GM19438 (cell line): ENCODE results near the gene NRG3.
"Not testable (repeated sequence)": the region's sequence is repeated elsewhere in the genome, so short reads cannot be mapped to it uniquely, and the experiment has no call there.

Experiments
- ATAC-seq: cut with Tn5 transposase; IDR thresholded peaks from one replicate; pipeline ENCODE4 v1.9.1; 2021; ENCODE audit warnings: low read depth; ENCODE audit not compliant: unreplicated experiment

NRG3 gene

GRCh38 chr10:82266438-82266837 lies 391.4 kb downstream of the NRG3 start:
- ATAC-seq: no peak

- ATAC-seq: no peak
Measured at GRCh38 chr10:82267014-82267413, 392.0 kb downstream of the NRG3 start.

DNA sequence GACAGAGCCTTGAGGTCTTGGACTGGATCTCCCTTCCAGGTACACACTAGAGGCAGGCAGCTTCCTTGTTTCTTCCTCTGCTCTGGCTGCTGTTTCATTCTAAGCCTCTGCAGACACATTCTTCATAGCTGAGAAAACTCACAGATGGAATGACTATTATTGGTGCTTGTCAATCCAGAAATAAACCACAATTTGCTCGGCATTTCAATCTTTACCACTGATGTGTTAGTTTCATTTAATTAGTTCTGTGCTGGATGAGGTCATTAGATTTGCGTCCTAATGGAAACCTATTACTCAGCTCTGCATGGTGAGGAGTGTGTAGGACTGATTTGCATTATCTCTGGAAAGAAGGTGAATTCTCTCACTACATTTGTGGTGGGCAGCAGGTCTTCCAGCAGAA lies 392.5 kb downstream of the NRG3 start:
- ATAC-seq: no peak

DNA sequence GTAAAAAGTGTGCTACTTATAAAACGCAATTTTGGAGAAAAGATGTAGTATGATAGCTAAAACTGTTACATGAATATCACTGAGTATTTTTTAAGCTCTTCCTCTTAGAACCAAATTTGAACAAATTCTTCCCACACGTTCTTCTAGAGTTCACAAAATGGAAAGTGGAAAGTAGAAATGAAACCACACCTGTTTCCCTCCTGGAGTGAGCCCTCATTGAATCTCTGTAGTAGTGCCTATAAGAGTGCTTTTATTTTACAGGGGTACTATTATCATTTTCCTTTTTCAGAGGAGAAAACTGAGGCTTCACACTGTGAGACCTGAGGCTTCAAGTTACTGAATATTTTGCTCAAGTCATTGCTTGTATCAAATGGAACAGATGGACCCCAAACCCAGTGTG lies 393.0 kb downstream of the NRG3 start:
- ATAC-seq: no peak

- no peak for ATAC-seq
Measured at GRCh38 chr10:82277591-82277990, 402.6 kb downstream of the NRG3 start.

GRCh38 chr10:82278401-82279182 lies 403.6 kb downstream of the NRG3 start:
- no peak for ATAC-seq

- no peak for ATAC-seq
Measured at GRCh38 chr10:82282782-82283456, 407.9 kb downstream of the NRG3 start.

- no peak for ATAC-seq
Measured at GRCh38 chr10:82284180-82284579, 409.2 kb downstream of the NRG3 start.

- no peak for ATAC-seq
Measured at GRCh38 chr10:82288461-82288881, 413.5 kb downstream of the NRG3 start.

DNA sequence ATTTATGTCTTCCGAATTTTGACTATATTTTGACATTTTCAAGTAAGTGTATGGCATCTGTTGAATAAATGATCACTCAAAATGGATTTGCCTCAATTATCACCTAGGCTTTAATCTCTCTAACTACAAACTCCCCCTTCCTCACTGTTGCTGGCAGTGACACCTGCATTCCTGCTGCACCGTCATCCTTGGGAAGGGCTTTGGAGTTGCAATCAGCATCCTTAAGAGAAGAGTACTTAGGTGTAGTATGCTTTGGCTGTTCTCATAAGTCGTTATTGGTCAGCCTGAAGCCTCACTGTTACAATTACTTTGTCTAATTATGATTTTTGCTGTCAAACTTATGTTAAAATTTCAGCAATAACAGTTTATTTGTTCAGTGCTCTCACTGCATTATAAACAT lies 415.0 kb downstream of the NRG3 start:
- no peak for ATAC-seq

- ATAC-seq: no peak
Measured at GRCh38 chr10:82294874-82295378, 419.9 kb downstream of the NRG3 start.

DNA sequence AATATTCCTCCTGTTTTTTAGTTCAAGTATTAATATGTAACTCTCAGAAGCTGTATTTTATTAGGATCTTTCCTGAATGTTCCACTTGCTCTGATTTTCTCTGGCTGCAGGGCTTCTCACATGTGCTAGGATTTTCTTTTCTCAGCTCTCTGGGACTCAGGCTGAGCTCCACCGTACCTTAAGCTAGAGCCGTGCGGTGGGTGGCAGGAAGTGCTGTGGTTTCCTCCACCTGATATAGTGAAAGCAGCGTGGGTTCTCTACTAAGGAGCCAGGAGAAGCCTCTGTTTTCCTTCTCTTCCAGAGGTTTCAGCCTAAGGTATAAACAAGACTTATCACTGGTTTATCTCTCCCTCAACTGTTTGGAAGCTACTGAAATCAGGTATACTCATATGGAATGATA lies 433.6 kb downstream of the NRG3 start:
- no peak for ATAC-seq

- ATAC-seq: no peak
Measured at GRCh38 chr10:82310839-82311238, 435.8 kb downstream of the NRG3 start.

DNA sequence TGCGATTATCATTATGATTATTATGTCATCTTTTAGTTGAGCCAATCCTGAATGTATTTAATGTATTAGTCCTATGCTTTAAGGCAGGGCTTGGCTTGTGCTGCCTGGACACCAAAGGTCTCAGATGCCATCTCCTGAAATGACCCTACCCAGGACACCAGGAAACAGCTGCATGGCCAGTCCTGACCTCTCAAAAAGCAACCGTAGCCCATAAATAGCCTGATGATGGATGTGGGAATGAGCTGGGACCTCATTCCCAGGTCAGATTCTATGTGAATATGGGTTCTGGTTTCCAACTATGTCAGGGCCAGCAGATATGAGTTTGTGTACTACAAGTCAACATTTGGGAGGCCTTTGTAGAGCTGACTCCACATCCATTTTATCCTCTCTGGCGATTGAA lies 438.4 kb downstream of the NRG3 start:
- ATAC-seq: no peak

- ATAC-seq: no peak
Measured at GRCh38 chr10:82318534-82318933, 443.5 kb downstream of the NRG3 start.

GRCh38 chr10:82319074-82319473 lies 444.1 kb downstream of the NRG3 start:
- no peak for ATAC-seq

GRCh38 chr10:82319562-82319961 lies 444.6 kb downstream of the NRG3 start:
- no peak for ATAC-seq

- no peak for ATAC-seq
Measured at GRCh38 chr10:82321724-82322123, 446.7 kb downstream of the NRG3 start.

DNA sequence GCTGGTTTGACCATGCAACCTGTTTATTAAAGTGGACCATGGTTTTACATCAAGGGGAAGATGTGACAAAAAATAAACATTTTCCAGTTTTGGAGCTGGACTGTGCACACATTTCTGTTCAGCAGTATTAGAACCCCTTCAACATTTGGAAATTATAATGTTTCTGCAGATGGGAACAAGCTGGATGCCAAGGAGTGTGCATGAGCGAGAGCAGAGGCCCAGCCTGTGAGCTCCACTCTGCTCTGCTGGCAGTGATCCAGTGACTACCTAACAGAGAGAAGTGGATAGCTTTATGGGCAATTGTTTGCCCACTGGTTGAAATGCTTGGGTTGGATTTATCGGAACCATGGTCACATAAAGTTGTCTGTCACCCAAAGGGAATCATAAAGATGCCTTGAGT lies 456.7 kb downstream of the NRG3 start:
- ATAC-seq: no peak

DNA sequence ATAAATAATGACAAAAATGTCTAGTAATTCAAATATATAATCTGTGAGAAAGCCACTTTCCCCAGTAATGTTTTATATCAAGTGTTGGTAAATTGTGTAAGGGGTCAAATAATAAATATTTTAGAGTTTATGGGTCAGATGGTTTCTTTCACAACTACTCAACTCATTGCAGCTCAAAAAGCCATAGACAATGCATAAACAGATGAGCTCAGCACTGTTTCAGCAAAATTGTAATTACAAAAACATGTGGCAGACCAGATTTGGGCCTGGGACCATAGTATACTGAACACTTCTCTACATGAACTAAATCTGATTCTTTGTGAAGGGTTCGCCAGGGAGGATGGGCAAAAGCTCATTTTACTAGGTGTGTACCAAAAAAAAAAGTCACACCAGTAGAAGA lies 460.8 kb downstream of the NRG3 start:
- no peak for ATAC-seq

- no peak for ATAC-seq
Measured at GRCh38 chr10:82340166-82340565, 465.2 kb downstream of the NRG3 start.

DNA sequence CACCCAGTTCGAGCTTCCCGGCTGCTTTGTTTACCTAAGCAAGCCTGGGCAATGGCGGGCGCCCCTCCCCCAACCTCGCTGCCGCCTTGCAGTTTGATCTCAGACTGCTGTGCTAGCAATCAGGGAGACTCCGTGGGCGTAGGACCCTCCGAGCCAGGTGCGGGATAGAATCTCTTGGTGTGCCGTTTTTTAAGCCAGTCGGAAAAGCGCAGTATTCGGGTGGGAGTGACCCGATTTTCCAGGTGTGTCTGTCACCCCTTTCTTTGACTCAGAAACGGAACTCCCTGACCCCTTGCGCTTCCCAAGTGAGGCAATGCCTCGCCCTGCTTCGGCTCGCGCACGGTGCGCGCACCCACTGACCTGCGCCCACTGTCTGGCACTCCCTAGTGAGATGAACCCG lies 474.6 kb downstream of the NRG3 start:
- not testable (repeated sequence) for ATAC-seq
